ENCODE data around the gene DNPH1.

DNPH1 gene

GRCh38 chr6:43228951-43229802, at the start of gene DNPH1:
DNPH1 (minus strand) TSS chr6:43229481; CDS start chr6:43229456, 25 bp downstream.
- DNase-seq: peak; percentile 71

- DNase-seq: no peak
Observed at GRCh38 chr6:43278524-43279078, 49.3 kb upstream of the DNPH1 start.

- DNase-seq: no peak
Observed at GRCh38 chr6:43277643-43278523, 48.6 kb upstream of the DNPH1 start.

GRCh38 chr6:43277306-43277642, 48.0 kb upstream of the DNPH1 start:
- no peak for DNase-seq

GRCh38 chr6:43276577-43277305, 47.5 kb upstream of the DNPH1 start:
- DNase-seq: no peak

GRCh38 chr6:43275801-43276576, 46.7 kb upstream of the DNPH1 start:
- no peak for DNase-seq

- DNase-seq: peak; percentile 26
Observed at GRCh38 chr6:43274916-43275597, 45.8 kb upstream of the DNPH1 start.

- DNase-seq: no peak
Observed at GRCh38 chr6:43274127-43274915, 45.0 kb upstream of the DNPH1 start.

GRCh38 chr6:43273707-43274106, 44.4 kb upstream of the DNPH1 start:
- no peak for DNase-seq

GRCh38 chr6:43271944-43272343, 42.7 kb upstream of the DNPH1 start:
- DNase-seq: no peak

- no peak for DNase-seq
Observed at GRCh38 chr6:43271103-43271815, 42.0 kb upstream of the DNPH1 start.

GRCh38 chr6:43269273-43270007, 40.2 kb upstream of the DNPH1 start:
- peak; percentile 71 for DNase-seq

- DNase-seq: no peak
Observed at GRCh38 chr6:43268782-43269272, 39.5 kb upstream of the DNPH1 start.

GRCh38 chr6:43268355-43268700, 39.0 kb upstream of the DNPH1 start:
- peak; percentile 90 for DNase-seq

GRCh38 chr6:43267619-43268354, 38.5 kb upstream of the DNPH1 start:
- DNase-seq: peak; percentile 90

- no peak for DNase-seq
Observed at GRCh38 chr6:43265564-43265963, 36.3 kb upstream of the DNPH1 start.

- DNase-seq: no peak
Observed at GRCh38 chr6:43264599-43265145, 35.4 kb upstream of the DNPH1 start.

Measured in NCI-H1092 treated with DMSO at 0.1 percent for 48 hours (cell line).